ENCODE measurements around the gene UGT2B7. TPM values are rescaled to one million over a fixed set of nuclear protein-coding genes. Genes with fewer than 3 reads are reported as not detected.

Gene UGT2B7
- total RNA-seq, 1 experiment from 2014 or later: not detected

DNA sequence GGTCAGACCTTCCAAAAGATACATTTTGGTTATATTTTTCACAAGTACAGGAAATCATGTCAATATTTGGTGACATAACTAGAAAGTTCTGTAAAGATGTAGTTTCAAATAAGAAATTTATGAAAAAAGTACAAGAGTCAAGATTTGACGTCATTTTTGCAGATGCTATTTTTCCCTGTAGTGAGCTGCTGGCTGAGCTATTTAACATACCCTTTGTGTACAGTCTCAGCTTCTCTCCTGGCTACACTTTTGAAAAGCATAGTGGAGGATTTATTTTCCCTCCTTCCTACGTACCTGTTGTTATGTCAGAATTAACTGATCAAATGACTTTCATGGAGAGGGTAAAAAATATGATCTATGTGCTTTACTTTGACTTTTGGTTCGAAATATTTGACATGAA is 536 bp downstream of the UGT2B7 start:
- Histone ChIP-seq H2BK20ac (ENCODE audit: low read depth, low read length, poor library complexity, severe bottlenecking) (no peak overlapping the region), H3K14ac (ENCODE audit: insufficient read depth, low read length) (no peak overlapping the region), H3K4ac (ENCODE audit: low read depth, low read length) (no peak overlapping the region), H2BK120ac (ENCODE audit: low read depth, low read length, poor library complexity, severe bottlenecking) (no peak overlapping the region), H3K56ac (ENCODE audit: insufficient read length, low read depth, low read length) (no peak overlapping the region), H3K4me2 (ENCODE audit: insufficient read depth, insufficient read length, low read length) (no peak overlapping the region), H3K27ac (ENCODE audit: insufficient read length, low read depth, low read length) (no peak overlapping the region), H3K9me3 (ENCODE audit: control insufficient read depth, low read depth, low read length) (no peaks in the 10 kb centered on the region), H4K8ac (replicated peaks; ENCODE audit: insufficient read length, low read depth, low read length) (no peak overlapping the region), H3K79me1 (ENCODE audit: insufficient read depth, low read depth, low read length, poor library complexity, severe bottlenecking) (no peaks in the 10 kb centered on the region), H4K5ac (ENCODE audit: insufficient read length, low read depth, low read length) (no peak overlapping the region), H3K9ac (ENCODE audit: extremely low read depth, insufficient read length, low read length) (no peak overlapping the region), H4K91ac (ENCODE audit: insufficient read length, low read depth, low read length) (no peak overlapping the region), H2AFZ (ENCODE audit: low read length) (no peak overlapping the region), H3K23me2 (ENCODE audit: insufficient read length, low read depth, low read length, poor library complexity, severe bottlenecking) (no peaks in the 10 kb centered on the region), H2BK15ac (ENCODE audit: low read depth, low read length) (no peak overlapping the region), H2BK5ac (ENCODE audit: insufficient read length, low read length) (no peak overlapping the region), H3T11ph (ENCODE audit: low read length) (no peak overlapping the region), H2AK5ac (ENCODE audit: insufficient read length, low read length) (no peak overlapping the region), H3K18ac (ENCODE audit: insufficient read length, low read depth, low read length) (no peak overlapping the region), H3K27me3 (ENCODE audit: insufficient read depth, low read length) (no peaks in the 10 kb centered on the region), H2BK12ac (ENCODE audit: insufficient read length, low read depth, low read length) (no peak overlapping the region), H4K20me1 (ENCODE audit: control insufficient read depth, insufficient read depth, insufficient read length) (no peaks in the 10 kb centered on the region), H3K79me2 (ENCODE audit: insufficient read depth, low read length) (no peaks in the 10 kb centered on the region), H3K4me1 (ENCODE audit: insufficient read depth, low read length) (no peaks in the 10 kb centered on the region), H3K23ac (ENCODE audit: insufficient read length, low read depth, low read length) (no peak overlapping the region)
- TF ChIP-seq, protein P1, sequence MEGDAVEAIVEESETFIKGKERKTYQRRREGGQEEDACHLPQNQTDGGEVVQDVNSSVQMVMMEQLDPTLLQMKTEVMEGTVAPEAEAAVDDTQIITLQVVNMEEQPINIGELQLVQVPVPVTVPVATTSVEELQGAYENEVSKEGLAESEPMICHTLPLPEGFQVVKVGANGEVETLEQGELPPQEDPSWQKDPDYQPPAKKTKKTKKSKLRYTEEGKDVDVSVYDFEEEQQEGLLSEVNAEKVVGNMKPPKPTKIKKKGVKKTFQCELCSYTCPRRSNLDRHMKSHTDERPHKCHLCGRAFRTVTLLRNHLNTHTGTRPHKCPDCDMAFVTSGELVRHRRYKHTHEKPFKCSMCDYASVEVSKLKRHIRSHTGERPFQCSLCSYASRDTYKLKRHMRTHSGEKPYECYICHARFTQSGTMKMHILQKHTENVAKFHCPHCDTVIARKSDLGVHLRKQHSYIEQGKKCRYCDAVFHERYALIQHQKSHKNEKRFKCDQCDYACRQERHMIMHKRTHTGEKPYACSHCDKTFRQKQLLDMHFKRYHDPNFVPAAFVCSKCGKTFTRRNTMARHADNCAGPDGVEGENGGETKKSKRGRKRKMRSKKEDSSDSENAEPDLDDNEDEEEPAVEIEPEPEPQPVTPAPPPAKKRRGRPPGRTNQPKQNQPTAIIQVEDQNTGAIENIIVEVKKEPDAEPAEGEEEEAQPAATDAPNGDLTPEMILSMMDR (conservative IDR thresholded peaks at IDR 0.05): no peak
- no peaks in the 10 kb centered on the region for H3K9me3 Mint-ChIP-seq
- no peaks in the 10 kb centered on the region for H3K36me3 Mint-ChIP-seq (ENCODE audit: insufficient read depth in 1 of 3, low read depth in 3 of 3)
- no peak for DNase-seq
- WGBS (ENCODE audit: extremely low coverage, insufficient read length, low lambda C conversion rate): no CpG with 5 or more reads among the region's 3 CpGs
- H3K4me1 Mint-ChIP-seq: peaks cover 3 to 7% of the 10 kb centered on the region in 2 experiments
- no peaks in the 10 kb centered on the region for H3K27me3 Mint-ChIP-seq (ENCODE audit: low read depth)
- no peak overlapping the region for H3K27ac Mint-ChIP-seq
- H3K4me3 Mint-ChIP-seq: no peak overlapping the region

Measured in H9 (cell line).